Hepatocyte (in vitro differentiated cells): ENCODE measurements around the gene BORCS5. TPM values are rescaled to one million over a fixed set of nuclear protein-coding genes. Genes with fewer than 3 reads are reported as not detected.
"Not testable (repeated sequence)": the region's sequence is repeated elsewhere in the genome, so short reads cannot be mapped to it uniquely, and the experiment has no call there.

Source experiments
- DNase-seq: peaks from one replicate; pipeline ENCODE4 v3.0.0-alpha.2; 2016; ENCODE audit warnings: low spot score
- H2AFZ ChIP-seq: fragments of 200-600 bp; sonication (generic); 2 replicates; pipeline ENCODE4 v1.6.0; 2016; ENCODE audit warnings: antibody characterized with exemption, mild to moderate bottlenecking
- H3K27ac ChIP-seq: fragments of 200-600 bp; sonication (generic); 2 replicates; pipeline ENCODE4 v1.5.1; 2016; ENCODE audit warnings: mild to moderate bottlenecking
- H3K27me3 ChIP-seq: fragments of 200-600 bp; sonication (generic); 2 replicates; pipeline ENCODE4 v1.6.1; 2016
- H3K36me3 ChIP-seq: fragments of 200-600 bp; sonication (generic); replicated peaks from 2 replicates; pipeline ENCODE4 v1.5.1; 2016; ENCODE audit warnings: low read depth; ENCODE audit not compliant: insufficient read depth
- H3K4me1 ChIP-seq: fragments of 200-600 bp; sonication (generic); 2 replicates; pipeline ENCODE4 v1.5.1; 2016; ENCODE audit warnings: mild to moderate bottlenecking, moderate library complexity; ENCODE audit not compliant: insufficient read depth
- H3K4me2 ChIP-seq: fragments of 200-600 bp; sonication (generic); 2 replicates; pipeline ENCODE4 v1.6.0; 2016
- H3K4me3 ChIP-seq: fragments of 200-600 bp; sonication (generic); 2 replicates; pipeline ENCODE4 v1.5.1; 2016; ENCODE audit warnings: mild to moderate bottlenecking
- H3K79me2 ChIP-seq: fragments of 200-600 bp; sonication (generic); 2 replicates; pipeline ENCODE4 v1.6.0; 2017; ENCODE audit warnings: mild to moderate bottlenecking
- H3K9me2 ChIP-seq: fragments of 200-600 bp; sonication (generic); replicated peaks from 2 replicates; pipeline ENCODE4 v1.6.0; 2017; ENCODE audit warnings: mild to moderate bottlenecking; ENCODE audit not compliant: insufficient read depth
- H3K9me3 ChIP-seq: fragments of 200-600 bp; sonication (generic); 2 replicates; pipeline ENCODE4 v1.5.1; 2016; ENCODE audit warnings: low read depth, mild to moderate bottlenecking
- H4K20me1 ChIP-seq: fragments of 200-600 bp; sonication (generic); 2 replicates; pipeline ENCODE4 v1.6.0; 2016; ENCODE audit warnings: mild to moderate bottlenecking; ENCODE audit not compliant: insufficient read depth, poor library complexity, severe bottlenecking
- CTCF ChIP-seq: fragments of 200-600 bp; sonication (generic); IDR thresholded peaks from 2 replicates; pipeline ENCODE4 v1.5.1; 2016; ENCODE audit warnings: antibody characterized with exemption, mild to moderate bottlenecking; ENCODE audit not compliant: poor library complexity
- EZH2 ChIP-seq: fragments of 200-600 bp; sonication (generic); IDR thresholded peaks from 2 replicates; pipeline ENCODE4 v1.6.1; 2016; ENCODE audit warnings: antibody characterized with exemption, mild to moderate bottlenecking, borderline replicate concordance
- EZH2phosphoT487 ChIP-seq: fragments of 200-600 bp; sonication (generic); IDR thresholded peaks from one replicate; pipeline ENCODE4 v1.6.1; 2018; ENCODE audit warnings: antibody characterized with exemption, mild to moderate bottlenecking, low read depth, moderate library complexity; ENCODE audit not compliant: unreplicated experiment, severe bottlenecking
- WGBS: methylation state at CpG from one replicate; pipeline ENCODE4 v1.1.6; 2016; ENCODE audit warnings: low lambda C conversion rate; ENCODE audit errors: missing lambda C conversion rate; 5-methylcytosine and 5-hydroxymethylcytosine counted together
- polyA plus RNA-seq: library from polyadenylated mRNA; unstranded; fragments of >200 nt; fragmentation: Nextera tagmentation; extraction: Ambion mirVana; gene quantifications from 2 replicates; pipeline ENCODE4 v1.2.1, GENCODE V29; 2016
- total RNA-seq: library from RNA; depleted of rRNA; stranded (reverse); fragments of >200 nt; gene quantifications from 2 replicates; pipeline ENCODE4 v1.2.3, GENCODE V29; 2014

The BORCS5 gene
- total and polyA plus RNA-seq, 2 experiments from 2014 or later = 6.6 to 11.2 TPM

- H2AFZ ChIP-seq = no peak overlapping the region
- H3K9me2 ChIP-seq = no peaks in the 10 kb centered on the region
These were observed 18.2 kb upstream of the BORCS5 start for GRCh38 chr12:12338527-12339168.

GRCh38 chr12:12349711-12350665, 6.9 kb upstream of the BORCS5 start, which contains the start of gene MANSC1:
TSS of gene MANSC1 (minus strand) at chr12:12350242. CDS start at chr12:12343314, 6,928 bp downstream.
- 2% methylated on average over 62 of the region's 68 CpGs for WGBS
- DNase-seq = peak; percentile 79
- H3K27ac ChIP-seq = peak within 1 kb of the TSS; percentile 85
- no peaks in the 10 kb centered on the region for H4K20me1 ChIP-seq
- H3K36me3 ChIP-seq = no peaks in the 10 kb centered on the region
- peaks cover 22% of the 10 kb centered on the region for H3K79me2 ChIP-seq
- H3K4me1 ChIP-seq = no peaks in the 10 kb centered on the region
- no peaks in the 10 kb centered on the region for H3K27me3 ChIP-seq
- H3K9me2 ChIP-seq = no peaks in the 10 kb centered on the region
- TF ChIP-seq EZH2phosphoT487 = no peak
- TF ChIP-seq EZH2 = no peak
- peak; percentile 22 for TF ChIP-seq CTCF
- H3K4me3 ChIP-seq = peak within 1 kb of the TSS; percentile 36
- H3K4me2 ChIP-seq = peak within 1 kb of the TSS; percentile 86
- H2AFZ ChIP-seq = peak within 1 kb of the TSS; percentile 89
- no peaks in the 10 kb centered on the region for H3K9me3 ChIP-seq

More at GRCh38 chr12:12338527-12339168, 18.2 kb upstream of the BORCS5 start:
- H3K9me3 ChIP-seq = no peaks in the 10 kb centered on the region
- no peaks in the 10 kb centered on the region for H4K20me1 ChIP-seq
- WGBS = 93% methylated on average over 8 of the region's 8 CpGs
- H3K4me3 ChIP-seq = no peak overlapping the region
- H3K4me1 ChIP-seq = peaks cover 8% of the 10 kb centered on the region
- TF ChIP-seq EZH2phosphoT487 = no peak
- TF ChIP-seq CTCF = no peak
- no peak for TF ChIP-seq EZH2
- H3K36me3 ChIP-seq = no peaks in the 10 kb centered on the region
- H3K27ac ChIP-seq = no peak overlapping the region
- H3K27me3 ChIP-seq = no peaks in the 10 kb centered on the region
- H3K79me2 ChIP-seq = no peaks in the 10 kb centered on the region
- H3K4me2 ChIP-seq = no peak overlapping the region
- no peak for DNase-seq

GRCh38 chr12:12350868-12351463, 5.9 kb upstream of the BORCS5 start:
- Histone ChIP-seq H3K27me3 (no peaks in the 10 kb centered on the region), H3K4me3 (no peak overlapping the region), H2AFZ (no peak overlapping the region), H3K79me2 (peaks cover 22% of the 10 kb centered on the region), H3K27ac (peak overlapping the region; percentile 85), H4K20me1 (no peaks in the 10 kb centered on the region), H3K36me3 (no peaks in the 10 kb centered on the region), H3K9me2 (no peaks in the 10 kb centered on the region), H3K4me1 (no peaks in the 10 kb centered on the region), H3K4me2 (peak overlapping the region; percentile 86), H3K9me3 (no peaks in the 10 kb centered on the region)
- peak; percentile 51 for DNase-seq
- 66% methylated on average over 3 of the region's 3 CpGs for WGBS
- TF ChIP-seq EZH2 (no peak), CTCF (no peak), EZH2phosphoT487 (no peak)

GRCh38 chr12:12351468-12352185, 5.3 kb upstream of the BORCS5 start:
- Histone ChIP-seq H3K27ac (peak overlapping the region; percentile 85), H3K79me2 (peaks cover 18% of the 10 kb centered on the region)
- H4K20me1 ChIP-seq, H3K4me3 ChIP-seq, H3K9me3 ChIP-seq, H3K36me3 ChIP-seq, H3K4me2 ChIP-seq, DNase-seq, H3K9me2 ChIP-seq, H3K27me3 ChIP-seq, H3K4me1 ChIP-seq, H2AFZ ChIP-seq: not testable (repeated sequence)
- WGBS = 94% methylated on average over 19 of the region's 19 CpGs
